Thyroid gland (tissue), 4 donors: ENCODE results near the gene RHOV.

Source experiments
- CTCF ChIP-seq, 6 experiments: fragments of 200-600 bp in 3 of 6; fragments of 450-650 bp in 3 of 6; sonication (generic) in 3 of 6; IDR thresholded peaks; one replicate each; pipeline ENCODE4 v1.5.1; 2016 to 2019; ENCODE audit warnings: antibody characterized with exemption in 6 of 6, mild to moderate bottlenecking in 2 of 6, inconsistent platforms in 1 of 6, moderate library complexity in 1 of 6
- POLR2A ChIP-seq, 2 donors: fragments of 450-650 bp; IDR thresholded peaks; one replicate each; pipeline ENCODE4 v1.6.1; 2017; ENCODE audit warnings: antibody characterized with exemption in 2 of 2, mild to moderate bottlenecking in 2 of 2, moderate library complexity in 1 of 2

GRCh38 chr15:40843885-40844695 lies 29.9 kb downstream of the RHOV start, which contains the start of gene SPINT1:
- no peak for TF ChIP-seq CTCF (IDR thresholded peaks at IDR 0.05)
- peak in 1 of 2 donors; percentile 75 for TF ChIP-seq POLR2A (IDR thresholded peaks at IDR 0.05)
